ENCODE results near the gene PAK1. TPM values are rescaled to one million over a fixed set of nuclear protein-coding genes. Genes with fewer than 3 reads are reported as not detected.

The PAK1 gene
- polyA plus RNA-seq, 1 donor (not counting 4 experiments of a cell fraction or from before 2014, with no cell fraction given): 78.2 TPM

- Histone ChIP-seq H3K9me1 (ENCODE audit: control insufficient read depth, extremely low read depth, insufficient read depth, low read length) (no peaks in the 10 kb centered on the region), H3K4me3 (ENCODE audit: control insufficient read depth in 2 of 3, extremely low read depth in 1 of 3, insufficient read depth in 2 of 3, low read depth in 1 of 3, low read length in 3 of 3) (no peak overlapping the region), H4K20me1 (ENCODE audit: control insufficient read depth, extremely low read depth, insufficient read depth, low read length) (no peaks in the 10 kb centered on the region), H2AFZ (ENCODE audit: control insufficient read depth, low read length) (no peak overlapping the region), H3K4me1 (ENCODE audit: control insufficient read depth, extremely low read depth, insufficient read depth, low read length) (peaks cover 12% of the 10 kb centered on the region), H3K79me2 (ENCODE audit: control insufficient read depth, insufficient read depth, low read length) (peaks cover 2% of the 10 kb centered on the region), H3K9me3 (ENCODE audit: control insufficient read depth, low read depth, low read length) (no peaks in the 10 kb centered on the region), H3K9ac (ENCODE audit: control insufficient read depth, extremely low read depth, insufficient read depth, low read length) (no peak overlapping the region), H3K4me2 (ENCODE audit: control insufficient read depth, extremely low read depth, insufficient read depth, low read depth, low read length) (no peak overlapping the region), H3K36me3 (ENCODE audit: control insufficient read depth in 2 of 2, extremely low read depth in 1 of 2, insufficient read depth in 2 of 2, low read length in 2 of 2) (no peaks in the 10 kb centered on the region), H3K27me3 (ENCODE audit: control insufficient read depth, extremely low read depth, insufficient read depth, low read length) (no peaks in the 10 kb centered on the region), H3K27ac (ENCODE audit: control insufficient read depth, insufficient read depth, low read length) (no peak overlapping the region)
- dilution Hi-C loops (cut with MboI; ENCODE audit: extremely low pct_ligation_motif_present, low sequenced_read_pairs): no loop called here
- FAIRE-seq (no peak), DNase-seq (ENCODE audit: low read depth, low spot score) (no peak)
- no peak for TF ChIP-seq EZH2 (IDR thresholded peaks at IDR 0.05; ENCODE audit: low read length)
- no peak for TF ChIP-seq CTCF (optimal IDR thresholded peaks at IDR 0.05 in 1 of 3, IDR thresholded peaks at IDR 0.05 in 1 of 3, conservative IDR thresholded peaks at IDR 0.05 in 1 of 3; ENCODE audit: extremely low read depth in 1 of 3, insufficient read depth in 2 of 3, low read length in 3 of 3)
Observed at GRCh38 chr11:77470971-77471370, 2.9 kb downstream of the PAK1 start.

- H3K4me2 ChIP-seq (ENCODE audit: control insufficient read depth, extremely low read depth, insufficient read depth, low read depth, low read length): no peak overlapping the region
- no peaks in the 10 kb centered on the region for H3K27me3 ChIP-seq (ENCODE audit: control insufficient read depth, extremely low read depth, insufficient read depth, low read length)
- peaks cover 12% of the 10 kb centered on the region for H3K4me1 ChIP-seq (ENCODE audit: control insufficient read depth, extremely low read depth, insufficient read depth, low read length)
- H3K4me3 ChIP-seq (ENCODE audit: control insufficient read depth in 2 of 3, extremely low read depth in 1 of 3, insufficient read depth in 2 of 3, low read depth in 1 of 3, low read length in 3 of 3): no peak overlapping the region
- H3K9ac ChIP-seq (ENCODE audit: control insufficient read depth, extremely low read depth, insufficient read depth, low read length): no peak overlapping the region
- no peaks in the 10 kb centered on the region for H4K20me1 ChIP-seq (ENCODE audit: control insufficient read depth, extremely low read depth, insufficient read depth, low read length)
- no peak for DNase-seq (ENCODE audit: low read depth, low spot score)
- no peak for FAIRE-seq
- H2AFZ ChIP-seq (ENCODE audit: control insufficient read depth, low read length): no peak overlapping the region
- dilution Hi-C loops (cut with MboI; ENCODE audit: extremely low pct_ligation_motif_present, low sequenced_read_pairs): no loop called here
- H3K9me1 ChIP-seq (ENCODE audit: control insufficient read depth, extremely low read depth, insufficient read depth, low read length): no peaks in the 10 kb centered on the region
- no peak for TF ChIP-seq EZH2 (IDR thresholded peaks at IDR 0.05; ENCODE audit: low read length)
- TF ChIP-seq CTCF (optimal IDR thresholded peaks at IDR 0.05 in 1 of 3, IDR thresholded peaks at IDR 0.05 in 1 of 3, conservative IDR thresholded peaks at IDR 0.05 in 1 of 3; ENCODE audit: extremely low read depth in 1 of 3, insufficient read depth in 2 of 3, low read length in 3 of 3): no peak
- no peaks in the 10 kb centered on the region for H3K36me3 ChIP-seq (ENCODE audit: control insufficient read depth in 2 of 2, extremely low read depth in 1 of 2, insufficient read depth in 2 of 2, low read length in 2 of 2)
- H3K79me2 ChIP-seq (ENCODE audit: control insufficient read depth, insufficient read depth, low read length): peaks cover 2% of the 10 kb centered on the region
- H3K27ac ChIP-seq (ENCODE audit: control insufficient read depth, insufficient read depth, low read length): no peak overlapping the region
- no peaks in the 10 kb centered on the region for H3K9me3 ChIP-seq (ENCODE audit: control insufficient read depth, low read depth, low read length)
Observed at GRCh38 chr11:77470504-77470903, 3.4 kb downstream of the PAK1 start.
